ENCODE results near the gene CD200R1. TPM values are rescaled to one million over a fixed set of nuclear protein-coding genes. Genes with fewer than 3 reads are reported as not detected.

CD200R1 gene
- total and polyA plus RNA-seq, 2 of the 8 experiments (the other 6 are each of a cell fraction or from before 2014, with no cell fraction given): 0.02 TPM; not detected in 1

DNA sequence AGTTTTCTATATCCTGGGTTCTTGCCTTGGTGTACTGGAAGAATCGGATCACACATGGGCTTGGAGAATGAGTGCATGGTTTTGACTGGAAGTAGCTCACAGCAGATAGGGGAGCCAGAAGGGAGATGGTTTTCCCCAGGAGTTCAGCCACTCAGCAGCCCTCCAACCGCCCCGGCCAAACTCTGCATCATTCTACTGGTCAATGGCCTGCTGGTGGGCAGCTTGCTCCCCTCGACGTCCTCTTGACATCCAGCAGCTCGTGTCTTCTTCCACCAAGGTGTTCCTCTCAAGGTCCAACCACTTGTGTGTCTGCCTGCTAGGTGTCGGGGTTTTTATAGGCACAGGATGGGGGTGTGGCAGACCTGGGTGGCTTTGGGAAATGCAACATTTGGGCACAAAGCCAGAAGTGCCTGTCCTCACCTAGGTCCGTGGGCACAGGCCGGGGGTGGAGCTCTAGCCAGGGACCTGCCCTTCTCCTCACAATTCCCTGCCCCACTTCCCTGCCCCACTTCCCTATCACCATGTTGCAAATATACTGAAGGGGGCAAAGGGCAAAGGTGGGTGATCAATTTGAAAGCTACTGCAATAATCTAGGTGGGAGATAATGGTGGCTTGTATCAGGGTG is 12.9 kb upstream of the CD200R1 start:
- Histone ChIP-seq H3K4me3 (ENCODE audit: extremely low read depth in 1 of 4, insufficient read depth in 2 of 4, low read depth in 3 of 4, low read length in 4 of 4) (no peak overlapping the region), H3K4me1 (replicated peaks in 1 of 4; ENCODE audit: control insufficient read depth in 3 of 4, insufficient read depth in 4 of 4, low read length in 3 of 4) (0 out of 7 replicates have a peak, but pooled peaks cover 0 to 3% (median 0%) of the 10 kb centered on the region in 4 experiments), H2BK20ac (ENCODE audit: low read length) (no peak overlapping the region), H3K23ac (ENCODE audit: insufficient read length) (no peak overlapping the region), H4K91ac (replicated peaks; ENCODE audit: insufficient read length, low read length) (no peak overlapping the region), H3K9ac (replicated peaks in 1 of 4; ENCODE audit: extremely low read depth in 1 of 4, low read depth in 3 of 4, low read length in 3 of 4) (no peak overlapping the region), H3K27ac (ENCODE audit: low read depth, low read length) (no peak overlapping the region), H3K14ac (ENCODE audit: insufficient read length) (no peak overlapping the region), H2AFZ (ENCODE audit: low read length) (no peak overlapping the region), H4K20me1 (replicated peaks in 1 of 2; ENCODE audit: control insufficient read depth in 1 of 2, insufficient read depth in 2 of 2, low read length in 2 of 2) (no peaks in the 10 kb centered on the region), H2BK12ac (ENCODE audit: low read depth, low read length) (no peak overlapping the region), H3K23me2 (ENCODE audit: low read depth, low read length) (no peaks in the 10 kb centered on the region), H4K5ac (ENCODE audit: insufficient read length, low read depth, low read length) (no peak overlapping the region), H2BK15ac (ENCODE audit: low read length) (no peak overlapping the region), H4K8ac (ENCODE audit: extremely low read depth, insufficient read depth, low read length) (no peak overlapping the region), H2BK120ac (replicated peaks; ENCODE audit: low read depth, low read length) (no peak overlapping the region), H3K4ac (replicated peaks; ENCODE audit: insufficient read length, low read depth, low read length) (no peak overlapping the region), H3K27me3 (replicated peaks in 1 of 4; ENCODE audit: control insufficient read depth in 3 of 4, extremely low read depth in 1 of 4, insufficient read depth in 3 of 4, low read length in 3 of 4) (no peaks in the 10 kb centered on the region; a peak in 1 of 7 replicates), H3K18ac (ENCODE audit: extremely low read depth, low read length) (no peak overlapping the region), H3K36me3 (ENCODE audit: control insufficient read depth in 2 of 4, insufficient read depth in 4 of 4, low read length in 3 of 4) (no peaks in the 10 kb centered on the region), H2AK5ac (ENCODE audit: low read depth, low read length) (no peak overlapping the region), H3K79me1 (ENCODE audit: low read depth, low read length) (no peaks in the 10 kb centered on the region), H3K56ac (replicated peaks; ENCODE audit: insufficient read length, low read depth, low read length) (no peak overlapping the region), H2BK5ac (ENCODE audit: low read depth, low read length) (no peak overlapping the region), H3K9me3 (ENCODE audit: insufficient read depth in 2 of 2, low read depth in 1 of 2, low read length in 1 of 2) (no peaks in the 10 kb centered on the region), H3K79me2 (ENCODE audit: control insufficient read depth in 1 of 2, insufficient read depth in 2 of 2, low read length in 2 of 2) (peaks cover 0 to 14% of the 10 kb centered on the region in 2 experiments; a peak in 2 of 4 replicates), H3K4me2 (ENCODE audit: insufficient read depth in 1 of 2, low read depth in 2 of 2, low read length in 2 of 2) (no peak overlapping the region)
- FAIRE-seq: no peak
- ChIA-PET POLR2A (ENCODE audit: partially characterized antibody) (no interaction called here), CTCF (ENCODE audit: partially characterized antibody) (interaction anchor here (0.8 to 2.5 kb wide), 3 partner anchors 9 to 360 kb away, joined by 3 to 18 read pairs (median 4); no protein-coding TSS in a partner anchor)
- no peak for DNase-seq (ENCODE audit: low read depth in 1 of 2, low spot score in 2 of 2)
- TF ChIP-seq SRF (IDR thresholded peaks at IDR 0.05; ENCODE audit: low read depth, low read length) (no peak), SP4 (IDR thresholded peaks at IDR 0.05; ENCODE audit: low read length) (no peak), BRCA1 (IDR thresholded peaks at IDR 0.05; ENCODE audit: low read depth, low read length) (no peak), CREB1 (IDR thresholded peaks at IDR 0.05) (no peak), HDAC6 (IDR thresholded peaks at IDR 0.05; ENCODE audit: low read depth, low read length) (no peak), KDM5A (IDR thresholded peaks at IDR 0.05; ENCODE audit: low read length) (no peak), TAF1 (IDR thresholded peaks at IDR 0.05; ENCODE audit: low read depth, low read length) (no peak), SP1 (IDR thresholded peaks at IDR 0.05; ENCODE audit: low read depth, low read length) (no peak), SIN3A (conservative IDR thresholded peaks at IDR 0.05 in 1 of 2, IDR thresholded peaks at IDR 0.05 in 1 of 2; ENCODE audit: low read depth in 1 of 2, low read length in 2 of 2) (no peak), RBBP5 (IDR thresholded peaks at IDR 0.05; ENCODE audit: borderline replicate concordance, low read depth, low read length) (no peak), KDM4A (IDR thresholded peaks at IDR 0.05; ENCODE audit: low read depth, low read length, severe bottlenecking) (no peak), RAD21 (IDR thresholded peaks at IDR 0.05 in 1 of 2, conservative IDR thresholded peaks at IDR 0.05 in 1 of 2; ENCODE audit: low read depth in 2 of 2, low read length in 2 of 2) (no peak)
- 94% methylated on average over 9 of the region's 9 CpGs; no CpG with 5 or more reads in 1 of the 2 experiments for WGBS, 2 experiments (ENCODE audit: extremely low coverage in 1 of 2, insufficient coverage in 1 of 2, insufficient read length in 1 of 2, insufficient replicate concordance in 2 of 2, low coverage in 1 of 2, low lambda C conversion rate in 2 of 2, missing lambda C conversion rate in 1 of 2)
